A673 (cell line): Measurements from ENCODE around the gene SLC25A43. TPM values are rescaled to one million over a fixed set of nuclear protein-coding genes. Genes with fewer than 3 reads are reported as not detected.
"Not testable (repeated sequence)": the region's sequence is repeated elsewhere in the genome, so short reads cannot be mapped to it uniquely, and the experiment has no call there.

ENCODE experiments used
- BruUV-seq: library from RNA; stranded (reverse); fragments of 400-500 nt; replicated peaks from 2 replicates; lab custom pipeline; 2021; lab: Mats Ljungman, UMichigan
- CTCF ChIA-PET: fragments of 300-600 bp; sonication (Branson Sonifier 250); formaldehyde crosslinking; loops from one replicate; lab custom pipeline; 2022; ENCODE audit warnings: antibody characterized with exemption; lab: Charles Lee
- POLR2A ChIA-PET: fragments of 300-600 bp; sonication (Branson Sonifier 250); formaldehyde crosslinking; loops from one replicate; lab custom pipeline; 2022; ENCODE audit warnings: antibody characterized with exemption; ENCODE audit not compliant: low non-redundant PET; lab: Charles Lee
- DNase-seq: peaks from one replicate; pipeline ENCODE4 v3.0.0-alpha.2; 2015; ENCODE audit warnings: low spot score
- H3K27ac ChIP-seq: fragments of 200-600 bp; sonication (generic); 2 replicates; pipeline ENCODE4 v1.5.1; 2016; ENCODE audit warnings: mixed run types, low read depth, mild to moderate bottlenecking, mixed read lengths, antibody characterized with exemption, low read length; ENCODE audit not compliant: poor library complexity, severe bottlenecking
- H3K27me3 ChIP-seq: fragments of 200-600 bp; sonication (generic); replicated peaks from 2 replicates; pipeline ENCODE4 v1.6.1; 2017; ENCODE audit warnings: mixed run types, low read depth, mild to moderate bottlenecking, mixed read lengths, antibody characterized with exemption, low read length; ENCODE audit not compliant: insufficient read depth, poor library complexity
- H3K36me3 ChIP-seq: fragments of 200-600 bp; sonication (generic); 2 replicates; pipeline ENCODE4 v1.6.1; 2016; ENCODE audit warnings: mixed run types, mild to moderate bottlenecking, mixed read lengths, antibody characterized with exemption, low read length; ENCODE audit not compliant: insufficient read depth, poor library complexity, severe bottlenecking
- H3K4me1 ChIP-seq: fragments of 200-600 bp; sonication (generic); 2 replicates; pipeline ENCODE4 v1.6.1; 2017; ENCODE audit warnings: mixed run types, mild to moderate bottlenecking, mixed read lengths, antibody characterized with exemption, low read length; ENCODE audit not compliant: insufficient read depth, poor library complexity, severe bottlenecking
- H3K4me3 ChIP-seq: fragments of 200-600 bp; sonication (generic); 2 replicates; pipeline ENCODE4 v1.5.1; 2016; ENCODE audit warnings: low read depth, mixed run types, mild to moderate bottlenecking, mixed read lengths, low read length; ENCODE audit not compliant: poor library complexity, severe bottlenecking
- H3K9me3 ChIP-seq: fragments of 200-600 bp; sonication (generic); 2 replicates; pipeline ENCODE4 v1.6.1; 2016; ENCODE audit warnings: mixed run types, low read depth, mild to moderate bottlenecking, mixed read lengths, antibody characterized with exemption, low read length; ENCODE audit not compliant: poor library complexity, severe bottlenecking
- EZH2 ChIP-seq: fragments of 200-600 bp; sonication (generic); IDR thresholded peaks from 2 replicates; pipeline ENCODE4 v1.6.1; 2017; ENCODE audit warnings: borderline replicate concordance, low read depth, mild to moderate bottlenecking, mixed read lengths, antibody characterized with exemption, low read length; ENCODE audit not compliant: poor library complexity, severe bottlenecking
- intact Hi-C: fragments of 100-400 bp; cut with micrococcal nuclease; formaldehyde crosslinking; loops from one replicate; pipeline ENCODE4 v1.10.0; 2022; ENCODE audit not compliant: unreplicated experiment
- total RNA-seq: library from RNA; stranded (reverse); gene quantifications from 2 replicates; pipeline ENCODE4 v1.2.3, GENCODE V29; 2021
- TF ChIP-seq, protein P1 (sequence below): fragments of 300-800, 200-600 bp; sonication (generic); conservative IDR thresholded peaks from 2 replicates; pipeline ENCODE4 v1.5.1; 2017; ENCODE audit warnings: low read depth, mild to moderate bottlenecking, antibody characterized with exemption, low read length, moderate library complexity, mixed read lengths

The SLC25A43 gene
- total RNA-seq, 1 experiment from 2014 or later, result 0.34 TPM

DNA sequence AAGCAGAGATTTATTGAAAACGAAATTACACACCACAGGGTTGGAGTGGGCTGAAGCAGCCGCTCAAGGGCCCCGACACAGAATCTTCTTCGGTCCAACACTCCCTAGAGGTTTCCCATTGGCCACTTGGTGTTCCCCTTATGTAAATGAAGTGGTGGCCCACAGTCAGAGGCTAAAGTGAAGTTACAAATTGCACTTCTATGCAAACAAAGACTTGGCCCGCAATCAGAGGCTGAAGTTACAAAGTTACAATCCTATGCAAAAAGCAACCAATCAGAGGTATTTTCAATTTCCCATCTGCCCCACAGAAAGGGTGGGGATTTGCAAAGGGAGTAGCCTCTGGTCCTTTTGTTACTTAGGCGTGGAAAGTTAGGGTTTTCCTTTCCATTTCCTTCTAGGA lies 35.7 kb upstream of the SLC25A43 start:
- no peaks in the 10 kb centered on the region for H3K36me3 ChIP-seq
- no TSS peak for BruUV-seq
- POLR2A ChIA-PET, result no interaction called here
- no peaks in the 10 kb centered on the region for H3K27me3 ChIP-seq
- H3K4me3 ChIP-seq, result no peak overlapping the region
- CTCF ChIA-PET, result no interaction called here
- no peaks in the 10 kb centered on the region for H3K4me1 ChIP-seq
- no peak for TF ChIP-seq EZH2
- TF ChIP-seq, protein P1, sequence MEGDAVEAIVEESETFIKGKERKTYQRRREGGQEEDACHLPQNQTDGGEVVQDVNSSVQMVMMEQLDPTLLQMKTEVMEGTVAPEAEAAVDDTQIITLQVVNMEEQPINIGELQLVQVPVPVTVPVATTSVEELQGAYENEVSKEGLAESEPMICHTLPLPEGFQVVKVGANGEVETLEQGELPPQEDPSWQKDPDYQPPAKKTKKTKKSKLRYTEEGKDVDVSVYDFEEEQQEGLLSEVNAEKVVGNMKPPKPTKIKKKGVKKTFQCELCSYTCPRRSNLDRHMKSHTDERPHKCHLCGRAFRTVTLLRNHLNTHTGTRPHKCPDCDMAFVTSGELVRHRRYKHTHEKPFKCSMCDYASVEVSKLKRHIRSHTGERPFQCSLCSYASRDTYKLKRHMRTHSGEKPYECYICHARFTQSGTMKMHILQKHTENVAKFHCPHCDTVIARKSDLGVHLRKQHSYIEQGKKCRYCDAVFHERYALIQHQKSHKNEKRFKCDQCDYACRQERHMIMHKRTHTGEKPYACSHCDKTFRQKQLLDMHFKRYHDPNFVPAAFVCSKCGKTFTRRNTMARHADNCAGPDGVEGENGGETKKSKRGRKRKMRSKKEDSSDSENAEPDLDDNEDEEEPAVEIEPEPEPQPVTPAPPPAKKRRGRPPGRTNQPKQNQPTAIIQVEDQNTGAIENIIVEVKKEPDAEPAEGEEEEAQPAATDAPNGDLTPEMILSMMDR, result no peak
- no peak overlapping the region for H3K27ac ChIP-seq
- no peaks in the 10 kb centered on the region for H3K9me3 ChIP-seq
- no peak for DNase-seq
- intact Hi-C loops, result no loop called here

DNA sequence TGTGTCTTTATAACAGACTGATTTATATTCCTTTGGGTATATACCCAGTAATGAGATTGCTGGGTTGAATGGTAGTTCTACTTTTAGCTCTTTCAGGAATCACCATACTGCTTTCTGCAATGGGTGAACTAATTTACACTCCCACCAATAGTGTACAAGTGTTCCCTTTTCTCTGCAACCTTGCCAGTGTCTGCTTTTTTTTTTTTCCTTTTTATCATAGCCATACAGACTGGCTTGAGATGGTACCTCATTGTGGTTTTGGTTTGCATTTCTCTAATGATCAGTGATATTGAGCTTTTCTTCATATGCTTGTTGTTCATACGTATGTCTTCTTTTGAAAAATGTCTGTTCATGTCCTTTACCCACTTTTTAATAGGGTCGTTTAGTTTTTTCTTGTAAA lies 27.3 kb upstream of the SLC25A43 start:
- DNase-seq, H3K27me3 ChIP-seq, H3K4me3 ChIP-seq, H3K9me3 ChIP-seq, H3K27ac ChIP-seq, POLR2A ChIA-PET, CTCF ChIA-PET, BruUV-seq, H3K4me1 ChIP-seq, intact Hi-C loops, H3K36me3 ChIP-seq: not testable (repeated sequence)

DNA sequence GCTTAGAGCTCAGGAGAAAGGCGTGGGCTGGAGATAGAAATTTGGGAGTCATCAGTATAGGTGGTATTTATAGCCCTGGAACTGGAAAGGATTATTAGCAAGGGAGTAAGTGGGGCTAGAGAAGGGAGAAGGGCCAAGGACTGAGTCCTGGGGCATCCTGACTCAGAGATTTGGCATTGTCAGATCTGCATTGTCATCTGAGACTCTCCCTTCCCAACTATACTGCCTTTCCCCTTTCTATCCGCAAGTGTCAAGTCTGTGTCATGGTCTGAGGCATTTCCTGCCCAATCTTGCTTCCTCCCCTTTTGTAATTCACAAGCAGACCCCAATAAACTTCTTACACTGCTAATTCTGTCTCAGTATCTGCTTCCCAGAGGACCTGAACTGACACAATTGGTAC lies 24.4 kb upstream of the SLC25A43 start:
- Histone ChIP-seq H3K4me3 (no peak overlapping the region), H3K27me3 (no peaks in the 10 kb centered on the region), H3K9me3 (no peaks in the 10 kb centered on the region), H3K36me3 (no peaks in the 10 kb centered on the region), H3K27ac (no peak overlapping the region), H3K4me1 (no peaks in the 10 kb centered on the region)
- BruUV-seq, result no TSS peak
- POLR2A ChIA-PET, result no interaction called here
- intact Hi-C loops, result no loop called here
- DNase-seq, result no peak
- no peak for TF ChIP-seq EZH2
- TF ChIP-seq, protein P1, result no peak
- CTCF ChIA-PET, result no interaction called here

DNA sequence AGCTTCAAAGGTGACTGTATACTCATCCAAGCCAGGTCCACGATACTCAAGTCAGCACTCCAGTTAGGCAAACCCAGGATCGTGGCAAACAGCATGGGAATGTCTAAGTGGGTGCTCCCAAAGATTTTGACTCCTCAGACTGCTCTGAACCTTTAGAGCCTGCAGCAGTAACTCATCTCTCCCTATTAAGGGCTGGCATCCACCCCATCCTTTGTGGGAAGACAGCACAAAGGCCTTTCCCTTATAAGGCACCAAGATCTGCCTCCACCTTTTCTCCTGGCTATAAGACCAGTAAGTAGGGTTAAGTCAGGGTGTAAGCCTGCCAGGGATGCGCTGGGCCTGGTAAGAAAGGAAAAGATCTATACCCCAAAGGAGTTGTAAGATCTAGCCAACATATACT lies 23.6 kb upstream of the SLC25A43 start:
- DNase-seq, result no peak
- CTCF ChIA-PET, result interaction anchor here (0.5 kb wide), 1 partner anchor 87 kb away, joined by 6 read pairs; no protein-coding TSS in a partner anchor
- H3K27ac ChIP-seq, result no peak overlapping the region
- BruUV-seq, result no TSS peak
- intact Hi-C loops, result no loop called here
- no peaks in the 10 kb centered on the region for H3K4me1 ChIP-seq
- H3K9me3 ChIP-seq, result no peaks in the 10 kb centered on the region
- no peaks in the 10 kb centered on the region for H3K36me3 ChIP-seq
- POLR2A ChIA-PET, result no interaction called here
- no peaks in the 10 kb centered on the region for H3K27me3 ChIP-seq
- TF ChIP-seq EZH2, result no peak
- TF ChIP-seq, protein P1, result no peak
- H3K4me3 ChIP-seq, result no peak overlapping the region
